ENCODE data around the gene VSTM2L. TPM values are rescaled to one million over a fixed set of nuclear protein-coding genes. Genes with fewer than 3 reads are reported as not detected.

Gene VSTM2L
- total RNA-seq, 4 donors from 2014 or later: 0.54 to 4.0 (median 1.9) TPM

GRCh38 chr20:37915800-37916570 is 13.1 kb downstream of the VSTM2L start:
- TF ChIP-seq, protein P1, sequence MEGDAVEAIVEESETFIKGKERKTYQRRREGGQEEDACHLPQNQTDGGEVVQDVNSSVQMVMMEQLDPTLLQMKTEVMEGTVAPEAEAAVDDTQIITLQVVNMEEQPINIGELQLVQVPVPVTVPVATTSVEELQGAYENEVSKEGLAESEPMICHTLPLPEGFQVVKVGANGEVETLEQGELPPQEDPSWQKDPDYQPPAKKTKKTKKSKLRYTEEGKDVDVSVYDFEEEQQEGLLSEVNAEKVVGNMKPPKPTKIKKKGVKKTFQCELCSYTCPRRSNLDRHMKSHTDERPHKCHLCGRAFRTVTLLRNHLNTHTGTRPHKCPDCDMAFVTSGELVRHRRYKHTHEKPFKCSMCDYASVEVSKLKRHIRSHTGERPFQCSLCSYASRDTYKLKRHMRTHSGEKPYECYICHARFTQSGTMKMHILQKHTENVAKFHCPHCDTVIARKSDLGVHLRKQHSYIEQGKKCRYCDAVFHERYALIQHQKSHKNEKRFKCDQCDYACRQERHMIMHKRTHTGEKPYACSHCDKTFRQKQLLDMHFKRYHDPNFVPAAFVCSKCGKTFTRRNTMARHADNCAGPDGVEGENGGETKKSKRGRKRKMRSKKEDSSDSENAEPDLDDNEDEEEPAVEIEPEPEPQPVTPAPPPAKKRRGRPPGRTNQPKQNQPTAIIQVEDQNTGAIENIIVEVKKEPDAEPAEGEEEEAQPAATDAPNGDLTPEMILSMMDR (IDR thresholded peaks at IDR 0.05): no peak
- no peak for TF ChIP-seq POLR2A (IDR thresholded peaks at IDR 0.05)
- DNase-seq: no peak
- peaks cover 5% of the 10 kb centered on the region for H3K27me3 ChIP-seq
- no peak overlapping the region for H3K4me3 ChIP-seq (replicated peaks in 1 of 3)
- H3K4me1 ChIP-seq: peaks cover 3 to 14% of the 10 kb centered on the region in 2 donors
- no peaks in the 10 kb centered on the region for H3K36me3 ChIP-seq
- intact Hi-C loops (cut with DNase I): no loop called here
- H3K9me3 ChIP-seq: no peaks in the 10 kb centered on the region
- 13% methylated on average over 20 to 21 of the region's 21 CpGs for WGBS, 2 donors
- H3K27ac ChIP-seq: no peak overlapping the region

DNA sequence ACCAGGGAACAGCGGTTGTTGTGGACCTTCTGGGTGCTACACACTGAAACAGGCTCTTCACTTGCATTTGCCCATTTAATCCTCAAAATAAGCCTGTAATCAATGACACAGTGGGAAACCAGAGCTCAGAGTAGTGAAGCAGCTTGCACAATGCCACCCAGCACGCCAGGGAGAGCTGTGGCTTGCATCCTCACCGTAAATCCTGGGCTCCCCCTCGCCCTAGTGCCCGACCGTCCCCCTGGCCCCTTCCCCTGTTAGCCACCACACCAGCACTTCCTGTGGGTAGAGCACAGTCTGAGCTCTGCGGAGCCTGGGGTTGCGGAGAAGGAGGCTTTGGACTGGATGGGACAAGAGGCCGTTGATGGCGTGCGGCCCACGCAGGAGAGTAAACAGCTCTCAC is 14.5 kb downstream of the VSTM2L start:
- peaks cover 5% of the 10 kb centered on the region for H3K27me3 ChIP-seq
- intact Hi-C loops (cut with DNase I): no loop called here
- H3K27ac ChIP-seq: no peak overlapping the region
- no peaks in the 10 kb centered on the region for H3K9me3 ChIP-seq
- TF ChIP-seq, protein P1 (IDR thresholded peaks at IDR 0.05): no peak
- no peak for TF ChIP-seq POLR2A (IDR thresholded peaks at IDR 0.05)
- peaks cover 3 to 14% of the 10 kb centered on the region in 2 donors for H3K4me1 ChIP-seq
- H3K36me3 ChIP-seq: no peaks in the 10 kb centered on the region
- H3K4me3 ChIP-seq (replicated peaks in 1 of 3): no peak overlapping the region
- no peak for DNase-seq
- WGBS, 2 donors: 62 to 65% methylated on average over 12 of the region's 12 CpGs

GRCh38 chr20:37918035-37918434 is 15.1 kb downstream of the VSTM2L start:
- Histone ChIP-seq H3K27ac (no peak overlapping the region), H3K4me1 (peaks cover 3 to 14% of the 10 kb centered on the region in 2 donors), H3K27me3 (peaks cover 5% of the 10 kb centered on the region), H3K36me3 (no peaks in the 10 kb centered on the region), H3K9me3 (no peaks in the 10 kb centered on the region), H3K4me3 (replicated peaks in 1 of 3) (no peak overlapping the region)
- no peak for DNase-seq
- no peak for TF ChIP-seq POLR2A (IDR thresholded peaks at IDR 0.05)
- TF ChIP-seq, protein P1 (IDR thresholded peaks at IDR 0.05): no peak
- intact Hi-C loops (cut with DNase I): no loop called here
- WGBS, 2 donors: 70 to 72% methylated on average over 6 of the region's 6 CpGs

DNA sequence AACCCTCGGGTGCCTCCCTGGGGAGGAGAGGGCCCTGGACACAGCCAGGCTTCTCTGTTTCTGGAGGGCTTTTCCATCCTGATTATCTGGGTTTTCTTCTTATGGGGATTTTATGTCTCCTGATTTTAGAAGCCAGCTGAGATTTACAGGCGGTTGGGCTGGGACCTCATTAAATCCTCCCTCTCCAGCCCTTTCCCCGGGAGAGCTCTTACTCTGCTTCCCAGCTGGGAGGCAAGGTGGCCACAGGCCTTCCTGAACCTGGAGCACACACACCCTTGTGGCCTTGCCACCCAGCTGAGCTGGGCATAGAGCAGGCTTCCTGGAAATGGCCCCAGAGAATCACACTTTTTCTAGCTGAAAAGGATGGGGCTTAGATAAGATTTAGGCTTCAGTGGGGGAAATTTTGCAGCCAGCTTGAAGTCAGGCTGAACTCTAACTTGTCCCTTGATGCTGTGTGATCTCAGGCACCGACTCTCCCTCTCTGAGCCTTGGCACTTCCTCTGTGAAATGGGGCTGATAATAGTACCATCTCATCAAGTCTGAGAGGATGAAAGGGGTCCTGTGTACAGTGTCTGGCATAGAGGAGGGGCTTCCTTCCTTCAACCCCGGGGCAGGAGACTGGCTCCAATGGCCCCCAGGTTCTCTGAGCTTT is 16.6 kb downstream of the VSTM2L start:
- 59 to 64% methylated on average over 5 of the region's 5 CpGs for WGBS, 2 donors
- Histone ChIP-seq H3K36me3 (no peaks in the 10 kb centered on the region), H3K9me3 (no peaks in the 10 kb centered on the region), H3K27ac (no peak overlapping the region), H3K27me3 (peaks cover 4% of the 10 kb centered on the region), H3K4me3 (replicated peaks in 1 of 3) (no peak overlapping the region), H3K4me1 (peaks cover 3 to 14% of the 10 kb centered on the region in 2 donors)
- no peak for DNase-seq
- TF ChIP-seq, protein P1 (IDR thresholded peaks at IDR 0.05): no peak
- no peak for TF ChIP-seq POLR2A (IDR thresholded peaks at IDR 0.05)
- intact Hi-C loops (cut with DNase I): no loop called here

DNA sequence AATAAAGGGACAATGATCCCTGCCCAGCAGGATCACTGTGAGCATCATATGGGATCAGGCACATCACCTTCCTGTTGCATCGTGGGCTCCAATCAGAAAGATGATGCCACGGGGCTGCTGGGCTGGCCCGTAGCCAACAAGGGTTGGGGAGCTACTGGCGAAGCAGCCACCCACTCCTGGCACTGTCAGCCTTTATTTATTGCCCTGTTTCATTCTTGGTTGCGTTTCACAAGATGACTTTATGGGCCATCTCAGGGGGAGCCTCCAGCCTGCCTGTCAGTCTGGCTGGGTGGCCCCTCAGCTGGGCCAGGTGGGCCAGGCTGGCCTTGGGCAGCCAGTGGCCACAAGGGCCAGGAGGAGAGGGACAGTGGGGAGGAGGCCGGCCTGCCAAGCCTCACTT is 17.3 kb downstream of the VSTM2L start:
- 54 to 69% methylated on average over 5 to 6 of the region's 6 CpGs for WGBS, 2 donors
- intact Hi-C loops (cut with DNase I): no loop called here
- Histone ChIP-seq H3K27ac (no peak overlapping the region), H3K4me3 (replicated peaks in 1 of 3) (no peak overlapping the region), H3K9me3 (no peaks in the 10 kb centered on the region), H3K4me1 (peaks cover 0 to 6% of the 10 kb centered on the region in 2 donors), H3K36me3 (no peaks in the 10 kb centered on the region), H3K27me3 (no peaks in the 10 kb centered on the region)
- no peak for TF ChIP-seq POLR2A (IDR thresholded peaks at IDR 0.05)
- TF ChIP-seq, protein P1 (IDR thresholded peaks at IDR 0.05): no peak
- DNase-seq: no peak
